Measurements from ENCODE around the gene MRM2.
"Not testable (repeated sequence)": the region's sequence is repeated elsewhere in the genome, so short reads cannot be mapped to it uniquely, and the experiment has no call there.

GRCh38 chr7:2269089-2269990 is 27.3 kb upstream of the MRM2 start:
- not testable (repeated sequence) for TF ChIP-seq CTCF (IDR thresholded peaks at IDR 0.05; ENCODE audit: low read depth, low read length, missing input control); YY1 (IDR thresholded peaks at IDR 0.05); JUND (IDR thresholded peaks at IDR 0.05); EGR1 (IDR thresholded peaks at IDR 0.05; ENCODE audit: low read depth in 2 of 2); RXRA (IDR thresholded peaks at IDR 0.05); TAF1 (conservative IDR thresholded peaks at IDR 0.05)
- TF ChIP-seq, protein P1, sequence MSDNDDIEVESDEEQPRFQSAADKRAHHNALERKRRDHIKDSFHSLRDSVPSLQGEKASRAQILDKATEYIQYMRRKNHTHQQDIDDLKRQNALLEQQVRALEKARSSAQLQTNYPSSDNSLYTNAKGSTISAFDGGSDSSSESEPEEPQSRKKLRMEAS (IDR thresholded peaks at IDR 0.05): not testable (repeated sequence)
- TF ChIP-seq, protein P2, sequence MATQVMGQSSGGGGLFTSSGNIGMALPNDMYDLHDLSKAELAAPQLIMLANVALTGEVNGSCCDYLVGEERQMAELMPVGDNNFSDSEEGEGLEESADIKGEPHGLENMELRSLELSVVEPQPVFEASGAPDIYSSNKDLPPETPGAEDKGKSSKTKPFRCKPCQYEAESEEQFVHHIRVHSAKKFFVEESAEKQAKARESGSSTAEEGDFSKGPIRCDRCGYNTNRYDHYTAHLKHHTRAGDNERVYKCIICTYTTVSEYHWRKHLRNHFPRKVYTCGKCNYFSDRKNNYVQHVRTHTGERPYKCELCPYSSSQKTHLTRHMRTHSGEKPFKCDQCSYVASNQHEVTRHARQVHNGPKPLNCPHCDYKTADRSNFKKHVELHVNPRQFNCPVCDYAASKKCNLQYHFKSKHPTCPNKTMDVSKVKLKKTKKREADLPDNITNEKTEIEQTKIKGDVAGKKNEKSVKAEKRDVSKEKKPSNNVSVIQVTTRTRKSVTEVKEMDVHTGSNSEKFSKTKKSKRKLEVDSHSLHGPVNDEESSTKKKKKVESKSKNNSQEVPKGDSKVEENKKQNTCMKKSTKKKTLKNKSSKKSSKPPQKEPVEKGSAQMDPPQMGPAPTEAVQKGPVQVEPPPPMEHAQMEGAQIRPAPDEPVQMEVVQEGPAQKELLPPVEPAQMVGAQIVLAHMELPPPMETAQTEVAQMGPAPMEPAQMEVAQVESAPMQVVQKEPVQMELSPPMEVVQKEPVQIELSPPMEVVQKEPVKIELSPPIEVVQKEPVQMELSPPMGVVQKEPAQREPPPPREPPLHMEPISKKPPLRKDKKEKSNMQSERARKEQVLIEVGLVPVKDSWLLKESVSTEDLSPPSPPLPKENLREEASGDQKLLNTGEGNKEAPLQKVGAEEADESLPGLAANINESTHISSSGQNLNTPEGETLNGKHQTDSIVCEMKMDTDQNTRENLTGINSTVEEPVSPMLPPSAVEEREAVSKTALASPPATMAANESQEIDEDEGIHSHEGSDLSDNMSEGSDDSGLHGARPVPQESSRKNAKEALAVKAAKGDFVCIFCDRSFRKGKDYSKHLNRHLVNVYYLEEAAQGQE (IDR thresholded peaks at IDR 0.05): not testable (repeated sequence)
- TF ChIP-seq, protein P3, sequence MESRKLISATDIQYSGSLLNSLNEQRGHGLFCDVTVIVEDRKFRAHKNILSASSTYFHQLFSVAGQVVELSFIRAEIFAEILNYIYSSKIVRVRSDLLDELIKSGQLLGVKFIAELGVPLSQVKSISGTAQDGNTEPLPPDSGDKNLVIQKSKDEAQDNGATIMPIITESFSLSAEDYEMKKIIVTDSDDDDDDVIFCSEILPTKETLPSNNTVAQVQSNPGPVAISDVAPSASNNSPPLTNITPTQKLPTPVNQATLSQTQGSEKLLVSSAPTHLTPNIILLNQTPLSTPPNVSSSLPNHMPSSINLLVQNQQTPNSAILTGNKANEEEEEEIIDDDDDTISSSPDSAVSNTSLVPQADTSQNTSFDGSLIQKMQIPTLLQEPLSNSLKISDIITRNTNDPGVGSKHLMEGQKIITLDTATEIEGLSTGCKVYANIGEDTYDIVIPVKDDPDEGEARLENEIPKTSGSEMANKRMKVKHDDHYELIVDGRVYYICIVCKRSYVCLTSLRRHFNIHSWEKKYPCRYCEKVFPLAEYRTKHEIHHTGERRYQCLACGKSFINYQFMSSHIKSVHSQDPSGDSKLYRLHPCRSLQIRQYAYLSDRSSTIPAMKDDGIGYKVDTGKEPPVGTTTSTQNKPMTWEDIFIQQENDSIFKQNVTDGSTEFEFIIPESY (IDR thresholded peaks at IDR 0.05): not testable (repeated sequence)
